T-helper 1 cell treated with Interleukin-12 subunit alpha and Interleukin-12 subunit beta and Interleukin-4 antibody, amounts not matched to agents 30 ng/mL and 1 ng/mL, for 36 hours (primary cell): ENCODE measurements around the gene UBE2E3. TPM values are rescaled to one million over a fixed set of nuclear protein-coding genes. Genes with fewer than 3 reads are reported as not detected.
"Not testable (repeated sequence)": the region's sequence is repeated elsewhere in the genome, so short reads cannot be mapped to it uniquely, and the experiment has no call there.

Experiments used
- intact Hi-C: fragments of 100-400 bp; cut with micrococcal nuclease; formaldehyde crosslinking; loops from one replicate; pipeline ENCODE4 v1.15.1; 2024
- total RNA-seq: library from RNA; stranded (reverse); gene quantifications from 2 replicates; pipeline ENCODE4 v1.2.3, GENCODE V29; 2022

The UBE2E3 gene
- total RNA-seq, 1 donor from 2014 or later = 36.3 TPM

- intact Hi-C loops = no loop called here
Observed at GRCh38 chr2:181070836-181071200, 90.4 kb downstream of the UBE2E3 start.

DNA sequence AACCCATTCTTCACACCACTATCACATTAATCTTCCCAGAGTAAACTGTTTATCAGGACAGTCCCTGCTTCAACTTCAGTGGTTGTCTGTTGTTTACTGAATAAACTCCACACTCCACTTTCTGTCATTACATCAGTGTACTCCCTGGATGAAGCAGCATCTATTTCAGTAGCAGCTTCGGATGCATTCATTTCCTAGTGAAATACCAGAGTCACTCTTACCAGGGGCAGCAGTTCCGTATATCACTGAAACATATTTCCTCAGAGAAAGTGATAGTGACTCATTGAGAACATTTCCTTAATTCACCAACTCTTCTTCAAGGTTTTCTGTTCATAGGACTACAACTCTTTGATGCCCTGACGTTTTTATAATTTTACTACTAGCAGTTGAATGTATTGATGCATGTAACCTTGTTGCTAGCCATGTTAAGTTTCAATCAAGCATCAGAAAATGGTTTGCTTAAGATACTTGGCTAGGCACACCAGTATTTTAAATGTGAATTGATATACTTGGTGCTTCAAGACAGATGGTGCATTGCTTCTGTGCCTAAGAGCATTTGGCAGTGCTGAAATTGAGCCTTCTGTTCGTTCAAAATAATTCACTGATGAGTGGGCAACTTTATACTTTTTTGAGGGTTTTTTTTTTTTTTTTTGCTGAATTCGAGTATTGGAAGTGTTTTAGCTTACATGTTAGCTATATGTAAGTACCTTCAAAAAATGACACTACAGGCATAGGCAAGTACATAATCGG, 92.3 kb downstream of the UBE2E3 start:
- intact Hi-C loops = no loop called here

DNA sequence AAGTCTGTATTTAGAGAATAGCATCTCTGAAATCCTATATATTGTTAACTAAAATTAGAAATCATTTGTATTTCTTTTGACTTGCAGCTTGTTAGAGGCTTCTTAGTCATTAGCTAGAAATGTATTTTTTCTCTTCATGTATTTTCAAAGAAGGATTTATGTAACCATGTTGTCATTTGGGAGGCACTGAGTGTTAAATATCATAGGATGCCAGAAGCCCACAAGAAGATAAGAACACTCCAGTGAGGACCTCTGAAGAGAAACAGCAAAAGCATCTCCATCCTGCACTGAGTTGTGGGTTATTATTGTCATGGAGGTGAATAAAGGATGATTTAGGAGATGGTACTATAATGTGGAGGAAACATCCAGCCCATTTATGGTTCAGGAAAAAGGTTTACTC, 93.5 kb downstream of the UBE2E3 start:
- intact Hi-C loops = no loop called here

GRCh38 chr2:181074457-181074856, 94.1 kb downstream of the UBE2E3 start:
- intact Hi-C loops = no loop called here

DNA sequence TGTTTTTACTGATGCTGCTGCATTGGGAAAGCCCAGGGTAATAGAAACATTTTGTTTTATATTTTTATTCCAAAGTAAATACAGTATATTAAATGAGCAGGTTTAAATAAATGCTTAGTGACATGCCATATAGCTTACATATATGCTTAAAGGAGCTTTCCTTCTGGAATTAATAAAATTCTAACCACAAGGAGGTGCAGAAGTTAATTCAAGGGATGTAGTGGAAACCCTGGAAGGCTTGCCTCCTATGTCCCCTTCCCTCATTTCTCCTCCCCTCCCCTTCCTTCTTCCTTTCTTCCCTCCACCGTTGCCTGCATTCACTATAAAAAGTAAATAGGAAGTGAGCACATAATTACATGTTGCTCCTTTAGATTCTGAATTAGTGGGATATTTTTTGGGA, 96.3 kb downstream of the UBE2E3 start:
- intact Hi-C loops = loop anchor here (1.0 to 5.0 kb wide), 9 partner anchors 28 to 1001 kb away; partner anchors contain the start of gene ITGA4

- intact Hi-C loops = loop anchor here (1.0 to 5.0 kb wide), 9 partner anchors 27 to 1000 kb away; partner anchors contain the start of gene ITGA4
Observed at GRCh38 chr2:181077128-181077709, 96.8 kb downstream of the UBE2E3 start.

- intact Hi-C loops = no loop called here
Observed at GRCh38 chr2:181083140-181083539, 102.7 kb downstream of the UBE2E3 start.

GRCh38 chr2:181085734-181086133, 105.3 kb downstream of the UBE2E3 start:
- intact Hi-C loops = no loop called here

DNA sequence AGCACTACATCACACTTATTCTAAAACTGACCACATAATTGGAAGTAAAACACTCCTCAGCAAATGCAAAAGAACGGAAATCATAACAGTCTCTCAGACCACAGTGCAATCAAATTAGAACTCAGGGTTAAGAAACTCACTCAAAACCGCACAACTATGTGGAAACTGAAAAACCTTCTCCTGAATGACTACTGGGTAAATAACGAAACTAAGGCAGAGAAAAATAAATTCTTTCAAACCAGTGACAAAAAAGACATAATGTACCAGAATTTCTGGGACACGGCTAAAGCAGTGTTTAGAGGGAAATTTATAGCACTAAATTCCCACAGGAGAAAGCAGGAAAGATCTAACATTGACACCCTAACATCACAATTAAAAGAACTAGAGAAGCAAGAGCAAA, 111.5 kb downstream of the UBE2E3 start:
- intact Hi-C loops = not testable (repeated sequence)

- intact Hi-C loops = no loop called here
Observed at GRCh38 chr2:181095486-181095885, 115.1 kb downstream of the UBE2E3 start.

DNA sequence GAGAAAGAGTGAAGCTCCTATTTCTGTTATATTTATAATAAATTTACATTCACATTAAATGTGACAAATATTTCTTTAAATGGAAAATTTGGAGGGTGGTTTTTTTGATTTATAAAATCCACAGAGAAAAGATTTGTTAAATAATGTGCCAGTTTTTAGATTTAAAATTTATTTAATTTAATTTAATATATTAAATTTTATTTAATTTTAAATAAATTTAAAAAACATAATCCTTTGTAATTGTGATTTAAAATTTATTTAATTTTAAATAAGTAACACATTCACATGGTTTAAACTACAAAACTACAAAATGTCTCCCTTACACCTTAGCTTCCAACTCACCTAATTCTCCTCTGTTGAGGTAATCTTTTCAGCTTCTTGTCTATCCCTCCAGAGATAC, 123.3 kb downstream of the UBE2E3 start:
- intact Hi-C loops = loop anchor here (1.0 to 10.0 kb wide), 6 partner anchors 26 to 1611 kb away; partner anchors contain the start of genes DNAJC10 and ITGA4

- intact Hi-C loops = loop anchor here (1.0 to 10.0 kb wide), 8 partner anchors 27 to 1610 kb away; partner anchors contain the start of genes DNAJC10, ITGA4 and ITPRID2
Observed at GRCh38 chr2:181104512-181105115, 124.2 kb downstream of the UBE2E3 start.

- intact Hi-C loops = loop anchor here (1.0 to 10.0 kb wide), 4 partner anchors 92 to 1609 kb away; partner anchors contain the start of genes DNAJC10 and ITPRID2
Observed at GRCh38 chr2:181105562-181105961, 125.2 kb downstream of the UBE2E3 start.

- intact Hi-C loops = loop anchor here (1.0 to 10.0 kb wide), 3 partner anchors 685 to 1609 kb away; partner anchors contain the start of genes DNAJC10 and ITPRID2
Observed at GRCh38 chr2:181106229-181106628, 125.8 kb downstream of the UBE2E3 start.

GRCh38 chr2:181106789-181107627, 126.6 kb downstream of the UBE2E3 start:
- intact Hi-C loops = loop anchor here (1.0 to 10.0 kb wide), 10 partner anchors 16 to 1608 kb away; partner anchors contain the start of genes DNAJC10 and ITPRID2

DNA sequence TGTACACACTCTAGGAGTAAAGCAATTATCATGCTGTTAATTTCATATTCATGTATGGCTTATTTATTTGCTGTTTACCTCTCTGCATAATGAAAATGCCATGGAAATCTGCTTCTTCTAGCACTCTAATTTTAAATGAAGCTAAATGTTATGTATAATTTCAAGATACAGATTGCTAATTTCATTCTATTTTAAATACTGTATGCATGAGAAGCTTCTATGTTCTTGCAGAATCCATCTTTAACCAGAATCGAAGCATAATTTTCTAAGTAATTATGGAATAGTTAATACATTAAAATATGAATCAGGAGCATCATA, 127.2 kb downstream of the UBE2E3 start:
- intact Hi-C loops = loop anchor here (1.0 to 10.0 kb wide), 9 partner anchors 16 to 1607 kb away; partner anchors contain the start of genes DNAJC10 and ITPRID2

- intact Hi-C loops = no loop called here
Observed at GRCh38 chr2:181111059-181111458, 130.7 kb downstream of the UBE2E3 start.

DNA sequence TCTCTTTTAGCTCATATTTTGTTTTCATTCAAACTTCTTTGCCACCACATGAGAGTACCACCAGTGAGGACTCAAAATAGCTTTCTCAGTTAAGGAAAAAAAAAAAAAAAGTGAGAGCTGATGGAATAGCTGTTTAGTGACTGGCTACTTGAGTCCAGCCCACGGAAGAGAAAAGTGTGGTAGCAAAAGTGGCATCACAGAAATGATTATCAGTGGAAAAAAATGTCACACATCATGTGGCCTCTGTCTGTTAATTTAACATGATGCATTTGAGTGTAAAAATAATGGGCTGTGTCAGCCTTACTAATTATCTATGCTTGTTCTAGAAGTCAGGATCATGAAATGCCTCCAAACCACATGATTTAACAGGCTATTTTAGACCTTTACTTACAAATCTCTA, 132.5 kb downstream of the UBE2E3 start:
- intact Hi-C loops = no loop called here
